H9 (cell line): ENCODE results near the gene CACHD1. TPM values are rescaled to one million over a fixed set of nuclear protein-coding genes. Genes with fewer than 3 reads are reported as not detected.

Experiments used
- DNase-seq: peaks from one replicate; pipeline ENCODE4 v3.0.0-alpha.2; 2017
- H2AFZ ChIP-seq: one replicate; pipeline ENCODE4 v1.6.1; 2013; ENCODE audit warnings: mild to moderate bottlenecking, low read length, control low read depth, moderate library complexity
- H2AK5ac ChIP-seq: 2 replicates; pipeline ENCODE4 v1.6.1; 2013; ENCODE audit warnings: low read length, control low read depth, mixed read lengths; ENCODE audit not compliant: insufficient read length
- H2BK120ac ChIP-seq: one replicate; pipeline ENCODE4 v1.6.1; 2013; ENCODE audit warnings: low read depth, mild to moderate bottlenecking, low read length, control low read depth, inconsistent platforms; ENCODE audit not compliant: poor library complexity, severe bottlenecking
- H2BK12ac ChIP-seq: 2 replicates; pipeline ENCODE4 v1.6.1; 2013; ENCODE audit warnings: low read length, control low read depth, mixed read lengths, low read depth; ENCODE audit not compliant: insufficient read length
- H2BK15ac ChIP-seq: 2 replicates; pipeline ENCODE4 v1.6.1; 2013; ENCODE audit warnings: low read depth, low read length, control low read depth
- H2BK20ac ChIP-seq: one replicate; pipeline ENCODE4 v1.6.1; 2013; ENCODE audit warnings: low read depth, mild to moderate bottlenecking, low read length, control low read depth, inconsistent platforms; ENCODE audit not compliant: poor library complexity, severe bottlenecking
- H2BK5ac ChIP-seq: 2 replicates; pipeline ENCODE4 v1.6.1; 2013; ENCODE audit warnings: low read length, control low read depth, mixed read lengths; ENCODE audit not compliant: insufficient read length
- H3K14ac ChIP-seq: 2 replicates; pipeline ENCODE4 v1.6.1; 2013; ENCODE audit warnings: low read length, control low read depth; ENCODE audit not compliant: insufficient read depth
- H3K18ac ChIP-seq: 2 replicates; pipeline ENCODE4 v1.6.1; 2013; ENCODE audit warnings: low read depth, mild to moderate bottlenecking, mixed read lengths, low read length, control low read depth; ENCODE audit not compliant: insufficient read length
- H3K23ac ChIP-seq: 2 replicates; pipeline ENCODE4 v1.6.1; 2013; ENCODE audit warnings: low read length, control low read depth, mixed read lengths, low read depth; ENCODE audit not compliant: insufficient read length
- H3K23me2 ChIP-seq: 2 replicates; pipeline ENCODE4 v1.6.1; 2013; ENCODE audit warnings: low read depth, mild to moderate bottlenecking, mixed read lengths, low read length, control low read depth; ENCODE audit not compliant: insufficient read length, poor library complexity, severe bottlenecking
- H3K27ac ChIP-seq: 2 replicates; pipeline ENCODE4 v1.5.1; 2013; ENCODE audit warnings: low read length, control low read depth, mixed read lengths, low read depth; ENCODE audit not compliant: insufficient read length
- H3K27me3 ChIP-seq: 2 replicates; pipeline ENCODE4 v1.6.1; 2013; ENCODE audit warnings: low read length, control low read depth, inconsistent platforms; ENCODE audit not compliant: insufficient read depth
- H3K4ac ChIP-seq: 2 replicates; pipeline ENCODE4 v1.6.1; 2013; ENCODE audit warnings: low read depth, mild to moderate bottlenecking, control low read depth, inconsistent platforms, low read length, moderate library complexity
- H3K4me1 ChIP-seq: 2 replicates; pipeline ENCODE4 v1.6.1; 2013; ENCODE audit warnings: low read length, control low read depth, inconsistent platforms; ENCODE audit not compliant: insufficient read depth
- H3K4me2 ChIP-seq: 2 replicates; pipeline ENCODE4 v1.6.1; 2013; ENCODE audit warnings: low read length, control low read depth, mixed read lengths; ENCODE audit not compliant: insufficient read length, insufficient read depth
- H3K56ac ChIP-seq: 2 replicates; pipeline ENCODE4 v1.6.1; 2013; ENCODE audit warnings: low read depth, mild to moderate bottlenecking, mixed read lengths, low read length, control low read depth; ENCODE audit not compliant: insufficient read length
- H3K79me1 ChIP-seq: 2 replicates; pipeline ENCODE4 v1.6.1; 2013; ENCODE audit warnings: low read depth, mild to moderate bottlenecking, moderate library complexity, low read length, control low read depth, inconsistent platforms; ENCODE audit not compliant: insufficient read depth, poor library complexity, severe bottlenecking
- H3K79me2 ChIP-seq: 2 replicates; pipeline ENCODE4 v1.6.1; 2013; ENCODE audit warnings: low read length, control low read depth, inconsistent platforms; ENCODE audit not compliant: insufficient read depth
- H3K9ac ChIP-seq: 2 replicates; pipeline ENCODE4 v1.6.1; 2013; ENCODE audit warnings: low read length, control low read depth, mixed read lengths; ENCODE audit not compliant: insufficient read length; ENCODE audit errors: extremely low read depth
- H3K9me3 ChIP-seq: one replicate; pipeline ENCODE4 v1.6.1; 2013; ENCODE audit warnings: low read depth, low read length, inconsistent platforms; ENCODE audit not compliant: control insufficient read depth
- H3T11ph ChIP-seq: one replicate; pipeline ENCODE4 v1.6.1; 2013; ENCODE audit warnings: mild to moderate bottlenecking, low read length, control low read depth, inconsistent platforms
- H4K20me1 ChIP-seq: one replicate; pipeline ENCODE4 v1.6.1; 2013; ENCODE audit not compliant: control insufficient read depth, insufficient read length, insufficient read depth
- H4K5ac ChIP-seq: 2 replicates; pipeline ENCODE4 v1.6.1; 2013; ENCODE audit warnings: low read depth, mild to moderate bottlenecking, mixed read lengths, low read length, control low read depth; ENCODE audit not compliant: insufficient read length
- H4K8ac ChIP-seq: replicated peaks from 2 replicates; pipeline ENCODE4 v1.6.1; 2013; ENCODE audit warnings: low read length, control low read depth, mixed read lengths, low read depth; ENCODE audit not compliant: insufficient read length
- H4K91ac ChIP-seq: 2 replicates; pipeline ENCODE4 v1.6.1; 2013; ENCODE audit warnings: low read depth, mild to moderate bottlenecking, moderate library complexity, mixed read lengths, low read length, control low read depth; ENCODE audit not compliant: insufficient read length
- H3K27ac Mint-ChIP-seq, 3 experiments: 2 replicates in 2 of 3; 3 replicates in 1 of 3; pipeline ENCODE4 v1.8.0; 2020 to 2021; ENCODE audit warnings: mixed read lengths in 3 of 3, mild to moderate bottlenecking in 1 of 3, moderate library complexity in 1 of 3
- H3K27me3 Mint-ChIP-seq: 2 replicates; pipeline ENCODE4 v1.8.0; 2021; ENCODE audit warnings: low read depth, mild to moderate bottlenecking, moderate library complexity, mixed read lengths
- H3K36me3 Mint-ChIP-seq, 3 experiments: 2 replicates in 2 of 3; 3 replicates in 1 of 3; pipeline ENCODE4 v1.8.0; 2020 to 2021; ENCODE audit warnings: low read depth in 3 of 3, mixed read lengths in 3 of 3; ENCODE audit not compliant: insufficient read depth in 1 of 3
- H3K4me1 Mint-ChIP-seq, 2 experiments: 2 replicates each; pipeline ENCODE4 v1.8.0; 2020; ENCODE audit warnings: mixed read lengths in 2 of 2
- H3K4me3 Mint-ChIP-seq, 2 experiments: 2 replicates in 1 of 2; 3 replicates in 1 of 2; pipeline ENCODE4 v1.8.0; 2020 to 2021; ENCODE audit warnings: mild to moderate bottlenecking in 2 of 2, mixed read lengths in 2 of 2, moderate library complexity in 1 of 2
- H3K9me3 Mint-ChIP-seq, 2 experiments: 2 replicates in 1 of 2; 3 replicates in 1 of 2; pipeline ENCODE4 v1.8.0; 2020; ENCODE audit warnings: mild to moderate bottlenecking in 2 of 2, mixed read lengths in 2 of 2, moderate library complexity in 1 of 2
- WGBS: extraction: QIAGEN DNeasy Blood & Tissue Kit; methylation state at CpG from one replicate; pipeline ENCODE4 v1.1.7; 2013; ENCODE audit warnings: missing lambda C conversion rate, low lambda C conversion rate, mixed read lengths; ENCODE audit not compliant: insufficient read length; ENCODE audit errors: extremely low coverage; 5-methylcytosine and 5-hydroxymethylcytosine counted together
- total RNA-seq: library from RNA; stranded (reverse); gene quantifications from 2 replicates; pipeline ENCODE4 v1.2.1, GENCODE V29; 2021
- TF ChIP-seq, protein P1 (sequence below): fragments of 200-600 bp; sonication (generic); conservative IDR thresholded peaks from 3 replicates; pipeline ENCODE4 v1.8.0; 2021; ENCODE audit warnings: antibody characterized with exemption, mild to moderate bottlenecking

CACHD1 gene
- total RNA-seq, 1 experiment from 2014 or later = 94.2 TPM

GRCh38 chr1:64727861-64728260, 257.9 kb downstream of the CACHD1 start:
- Mint-ChIP-seq H3K4me1 (peaks cover 4 to 5% of the 10 kb centered on the region in 2 experiments; a peak in 2 of 4 replicates), H3K27ac (no peak overlapping the region)
- no peak overlapping the region for H2BK15ac ChIP-seq

More at GRCh38 chr1:64727861-64728260, 257.9 kb downstream of the CACHD1 start:
- no peak overlapping the region for H3K18ac ChIP-seq
- no peak overlapping the region for H3K4ac ChIP-seq
- no peak overlapping the region for H3K23ac ChIP-seq
- no peaks in the 10 kb centered on the region for H3K9me3 ChIP-seq
- no peak for DNase-seq
- Mint-ChIP-seq H3K36me3 (no peaks in the 10 kb centered on the region), H3K27me3 (peaks cover 12% of the 10 kb centered on the region), H3K4me3 (no peak overlapping the region), H3K9me3 (no peaks in the 10 kb centered on the region)
- no peaks in the 10 kb centered on the region for H3K23me2 ChIP-seq
- no peaks in the 10 kb centered on the region for H3K4me1 ChIP-seq
- no peak overlapping the region for H3T11ph ChIP-seq
- no peak overlapping the region for H3K27ac ChIP-seq
- H3K79me1 ChIP-seq = no peaks in the 10 kb centered on the region
- H2BK5ac ChIP-seq = no peak overlapping the region
- no peak overlapping the region for H2AFZ ChIP-seq
- H2BK20ac ChIP-seq = no peak overlapping the region
- H4K8ac ChIP-seq = no peak overlapping the region
- H3K14ac ChIP-seq = no peak overlapping the region
- no peaks in the 10 kb centered on the region for H3K27me3 ChIP-seq
- WGBS = no CpG with 5 or more reads among the region's 1 CpG
- TF ChIP-seq, protein P1, sequence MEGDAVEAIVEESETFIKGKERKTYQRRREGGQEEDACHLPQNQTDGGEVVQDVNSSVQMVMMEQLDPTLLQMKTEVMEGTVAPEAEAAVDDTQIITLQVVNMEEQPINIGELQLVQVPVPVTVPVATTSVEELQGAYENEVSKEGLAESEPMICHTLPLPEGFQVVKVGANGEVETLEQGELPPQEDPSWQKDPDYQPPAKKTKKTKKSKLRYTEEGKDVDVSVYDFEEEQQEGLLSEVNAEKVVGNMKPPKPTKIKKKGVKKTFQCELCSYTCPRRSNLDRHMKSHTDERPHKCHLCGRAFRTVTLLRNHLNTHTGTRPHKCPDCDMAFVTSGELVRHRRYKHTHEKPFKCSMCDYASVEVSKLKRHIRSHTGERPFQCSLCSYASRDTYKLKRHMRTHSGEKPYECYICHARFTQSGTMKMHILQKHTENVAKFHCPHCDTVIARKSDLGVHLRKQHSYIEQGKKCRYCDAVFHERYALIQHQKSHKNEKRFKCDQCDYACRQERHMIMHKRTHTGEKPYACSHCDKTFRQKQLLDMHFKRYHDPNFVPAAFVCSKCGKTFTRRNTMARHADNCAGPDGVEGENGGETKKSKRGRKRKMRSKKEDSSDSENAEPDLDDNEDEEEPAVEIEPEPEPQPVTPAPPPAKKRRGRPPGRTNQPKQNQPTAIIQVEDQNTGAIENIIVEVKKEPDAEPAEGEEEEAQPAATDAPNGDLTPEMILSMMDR = no peak
- no peak overlapping the region for H3K4me2 ChIP-seq
- H4K5ac ChIP-seq = no peak overlapping the region
- no peak overlapping the region for H3K9ac ChIP-seq
- H3K56ac ChIP-seq = no peak overlapping the region
- H2BK12ac ChIP-seq = no peak overlapping the region
- no peaks in the 10 kb centered on the region for H4K20me1 ChIP-seq
- no peak overlapping the region for H2BK120ac ChIP-seq
- H2AK5ac ChIP-seq = no peak overlapping the region
- no peaks in the 10 kb centered on the region for H3K79me2 ChIP-seq
- no peak overlapping the region for H4K91ac ChIP-seq
